OCI-M2 (cell line): ENCODE measurements around the gene PSIP1.
"Not testable (repeated sequence)": the region's sequence is repeated elsewhere in the genome, so short reads cannot be mapped to it uniquely, and the experiment has no call there.

Experiments used
- DNase-seq: peaks from one replicate; lab custom pipeline; 2025; ENCODE audit not compliant: unreplicated experiment; lab: John Stamatoyannopoulos, UW

PSIP1 gene

GRCh38 chr9:15505921-15506320, 4.8 kb downstream of the PSIP1 start:
- no peak for DNase-seq

- DNase-seq = no peak
These were observed 9.0 kb downstream of the PSIP1 start for GRCh38 chr9:15501803-15502202.

GRCh38 chr9:15501179-15501578, 9.6 kb downstream of the PSIP1 start:
- no peak for DNase-seq

- DNase-seq = no peak
These were observed 11.6 kb downstream of the PSIP1 start for GRCh38 chr9:15499139-15499538.

- DNase-seq = no peak
These were observed 12.3 kb downstream of the PSIP1 start for GRCh38 chr9:15498246-15498995.

- no peak for DNase-seq
These were observed 18.2 kb downstream of the PSIP1 start for GRCh38 chr9:15492485-15493150.

- no peak for DNase-seq
These were observed 18.8 kb downstream of the PSIP1 start for GRCh38 chr9:15491950-15492349.

GRCh38 chr9:15485836-15486666, 24.7 kb downstream of the PSIP1 start:
- no peak for DNase-seq

GRCh38 chr9:15484802-15485201, 26.0 kb downstream of the PSIP1 start:
- DNase-seq = no peak

GRCh38 chr9:15482146-15482545, 28.6 kb downstream of the PSIP1 start:
- no peak for DNase-seq

GRCh38 chr9:15480028-15480427, 30.7 kb downstream of the PSIP1 start:
- no peak for DNase-seq

- DNase-seq = no peak
These were observed 34.7 kb downstream of the PSIP1 start for GRCh38 chr9:15475923-15476536.

GRCh38 chr9:15469862-15470261, 40.9 kb downstream of the PSIP1 start:
- no peak for DNase-seq

GRCh38 chr9:15469406-15469805, 41.4 kb downstream of the PSIP1 start:
- no peak for DNase-seq

- DNase-seq = no peak
These were observed 42.6 kb downstream of the PSIP1 start for GRCh38 chr9:15468145-15468544.

- DNase-seq = no peak
These were observed 49.2 kb downstream of the PSIP1 start for GRCh38 chr9:15461601-15462000.

- no peak for DNase-seq
These were observed 49.7 kb downstream of the PSIP1 start for GRCh38 chr9:15461056-15461455.

- DNase-seq = no peak
These were observed 56.8 kb downstream of the PSIP1 start for GRCh38 chr9:15453956-15454355.

GRCh38 chr9:15444141-15444540, 66.6 kb downstream of the PSIP1 start:
- no peak for DNase-seq

- DNase-seq = not testable (repeated sequence)
These were observed 68.5 kb downstream of the PSIP1 start for GRCh38 chr9:15442264-15442663.

- DNase-seq = not testable (repeated sequence)
These were observed 68.9 kb downstream of the PSIP1 start for GRCh38 chr9:15441841-15442240.
